ENCODE results near the gene FBXL5. TPM values are rescaled to one million over a fixed set of nuclear protein-coding genes. Genes with fewer than 3 reads are reported as not detected.

FBXL5 gene
- total RNA-seq, 2 donors from 2014 or later: 22.4 to 26.3 TPM

DNA sequence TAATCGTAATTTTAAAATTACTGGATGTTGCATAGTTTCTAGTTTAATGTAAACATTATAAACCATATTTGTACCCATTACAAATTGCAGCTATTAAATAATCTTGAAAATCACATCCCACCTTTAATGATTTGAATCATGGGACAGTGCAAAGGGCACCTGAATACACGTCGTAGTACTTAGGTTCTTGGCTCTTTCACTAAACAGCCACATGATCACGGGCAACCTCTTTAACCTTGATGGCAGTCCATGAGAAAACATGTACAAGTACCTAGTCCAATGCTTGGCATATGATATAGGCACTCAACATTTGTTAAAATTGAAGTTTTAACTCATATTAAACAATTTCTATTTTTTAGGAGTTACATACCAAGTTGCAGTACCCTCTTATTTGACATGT, 11.8 kb upstream of the FBXL5 start:
- H3K27me3 Mint-ChIP-seq: no peaks in the 10 kb centered on the region
- no peak for ATAC-seq (replicated peaks)
- H3K36me3 Mint-ChIP-seq (ENCODE audit: low read depth): no peaks in the 10 kb centered on the region
- no peaks in the 10 kb centered on the region for H3K9me3 Mint-ChIP-seq
- no peak overlapping the region for H3K27ac Mint-ChIP-seq
- no peak overlapping the region for H3K4me3 Mint-ChIP-seq
- peaks cover 5% of the 10 kb centered on the region for H3K4me1 Mint-ChIP-seq

- H3K27ac Mint-ChIP-seq: no peak overlapping the region
- ATAC-seq (replicated peaks): no peak
Measured at GRCh38 chr4:15665753-15666365, 10.7 kb upstream of the FBXL5 start.

DNA sequence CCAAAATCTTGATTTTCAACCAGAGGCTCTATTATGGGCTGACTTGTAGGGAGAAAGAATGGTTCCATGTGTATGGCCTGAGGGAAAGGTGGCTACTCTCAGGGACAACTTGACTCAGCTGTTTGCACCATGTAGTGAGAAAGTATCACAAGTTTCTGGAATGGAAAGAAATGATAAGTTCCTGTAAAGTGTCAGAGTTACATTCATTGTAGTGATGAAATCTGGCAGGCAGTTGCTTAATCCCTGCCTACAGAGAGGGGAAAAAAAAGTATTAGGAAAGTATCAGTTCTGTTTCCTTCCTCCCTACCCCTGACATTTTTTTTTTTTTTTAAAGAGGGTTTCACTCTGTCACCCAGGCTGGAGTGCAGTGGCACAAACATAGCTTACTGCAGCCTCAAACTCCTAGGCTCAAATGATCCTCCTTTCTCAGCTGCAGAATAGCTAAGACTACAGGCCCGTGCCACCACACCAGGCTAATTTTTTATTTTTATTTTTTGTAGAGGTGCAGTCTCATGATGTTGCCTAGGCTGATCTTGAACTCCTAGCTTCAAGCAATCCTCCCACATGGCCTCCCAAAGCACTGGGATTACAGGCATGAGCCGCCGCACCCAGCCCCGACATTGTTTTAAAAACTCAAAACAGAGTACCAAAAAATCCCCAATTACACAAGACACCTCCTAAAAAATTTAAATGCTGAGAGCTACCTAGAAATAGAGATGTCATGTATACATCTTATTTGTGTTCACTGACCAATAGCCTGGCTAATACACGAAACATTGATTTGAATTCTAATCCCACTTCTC, 4.8 kb upstream of the FBXL5 start:
- Mint-ChIP-seq H3K27ac (no peak overlapping the region), H3K27me3 (no peaks in the 10 kb centered on the region), H3K4me1 (peaks cover 9% of the 10 kb centered on the region), H3K9me3 (no peaks in the 10 kb centered on the region), H3K4me3 (no peak overlapping the region), H3K36me3 (ENCODE audit: low read depth) (no peaks in the 10 kb centered on the region)
- peak; percentile 20 for ATAC-seq (replicated peaks)

More at GRCh38 chr4:15665753-15666365, 10.7 kb upstream of the FBXL5 start:
- no peaks in the 10 kb centered on the region for H3K36me3 Mint-ChIP-seq (ENCODE audit: low read depth)
- no peaks in the 10 kb centered on the region for H3K27me3 Mint-ChIP-seq
- peaks cover 5% of the 10 kb centered on the region for H3K4me1 Mint-ChIP-seq
- no peaks in the 10 kb centered on the region for H3K9me3 Mint-ChIP-seq
- H3K4me3 Mint-ChIP-seq: no peak overlapping the region

GRCh38 chr4:15658781-15659180, 3.6 kb upstream of the FBXL5 start:
- Mint-ChIP-seq H3K36me3 (ENCODE audit: low read depth) (peaks cover 5% of the 10 kb centered on the region), H3K4me3 (no peak overlapping the region), H3K27me3 (no peaks in the 10 kb centered on the region), H3K4me1 (peaks cover 14% of the 10 kb centered on the region), H3K9me3 (no peaks in the 10 kb centered on the region), H3K27ac (no peak overlapping the region)
- no peak for ATAC-seq (replicated peaks)

GRCh38 chr4:15658136-15658770, 3.1 kb upstream of the FBXL5 start:
- no peak overlapping the region for H3K27ac Mint-ChIP-seq
- peaks cover 20% of the 10 kb centered on the region for H3K4me1 Mint-ChIP-seq
- peaks cover 5% of the 10 kb centered on the region for H3K36me3 Mint-ChIP-seq (ENCODE audit: low read depth)
- no peak for ATAC-seq (replicated peaks)
- H3K4me3 Mint-ChIP-seq: no peak overlapping the region
- H3K27me3 Mint-ChIP-seq: no peaks in the 10 kb centered on the region
- no peaks in the 10 kb centered on the region for H3K9me3 Mint-ChIP-seq

DNA sequence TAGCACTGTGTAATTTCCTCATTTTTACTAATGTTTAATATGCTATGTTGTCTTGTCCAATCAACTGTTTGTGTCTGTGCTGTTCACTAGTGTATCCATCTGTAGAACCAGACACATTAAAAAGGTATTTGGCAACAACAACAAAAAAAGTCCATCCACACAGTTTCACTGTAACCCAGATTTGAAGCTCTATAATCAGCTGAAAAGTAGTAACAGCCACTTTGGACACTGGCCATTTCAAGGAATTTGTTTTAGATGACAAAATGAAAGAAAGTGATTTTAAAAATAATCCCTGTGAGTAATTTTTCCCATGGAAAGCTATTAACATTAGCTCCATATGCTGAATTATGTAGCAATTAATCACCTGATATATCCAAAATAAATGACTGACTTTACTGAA, 2.2 kb upstream of the FBXL5 start:
- Mint-ChIP-seq H3K4me1 (peaks cover 20% of the 10 kb centered on the region), H3K9me3 (no peaks in the 10 kb centered on the region), H3K36me3 (ENCODE audit: low read depth) (peaks cover 5% of the 10 kb centered on the region), H3K27ac (no peak overlapping the region), H3K27me3 (no peaks in the 10 kb centered on the region), H3K4me3 (peak overlapping the region; percentile 16)
- no peak for ATAC-seq (replicated peaks)

GRCh38 chr4:15656038-15656470, 897 bp upstream of the FBXL5 start:
- no peaks in the 10 kb centered on the region for H3K27me3 Mint-ChIP-seq
- no peaks in the 10 kb centered on the region for H3K9me3 Mint-ChIP-seq
- peaks cover 28% of the 10 kb centered on the region for H3K4me1 Mint-ChIP-seq

DNA sequence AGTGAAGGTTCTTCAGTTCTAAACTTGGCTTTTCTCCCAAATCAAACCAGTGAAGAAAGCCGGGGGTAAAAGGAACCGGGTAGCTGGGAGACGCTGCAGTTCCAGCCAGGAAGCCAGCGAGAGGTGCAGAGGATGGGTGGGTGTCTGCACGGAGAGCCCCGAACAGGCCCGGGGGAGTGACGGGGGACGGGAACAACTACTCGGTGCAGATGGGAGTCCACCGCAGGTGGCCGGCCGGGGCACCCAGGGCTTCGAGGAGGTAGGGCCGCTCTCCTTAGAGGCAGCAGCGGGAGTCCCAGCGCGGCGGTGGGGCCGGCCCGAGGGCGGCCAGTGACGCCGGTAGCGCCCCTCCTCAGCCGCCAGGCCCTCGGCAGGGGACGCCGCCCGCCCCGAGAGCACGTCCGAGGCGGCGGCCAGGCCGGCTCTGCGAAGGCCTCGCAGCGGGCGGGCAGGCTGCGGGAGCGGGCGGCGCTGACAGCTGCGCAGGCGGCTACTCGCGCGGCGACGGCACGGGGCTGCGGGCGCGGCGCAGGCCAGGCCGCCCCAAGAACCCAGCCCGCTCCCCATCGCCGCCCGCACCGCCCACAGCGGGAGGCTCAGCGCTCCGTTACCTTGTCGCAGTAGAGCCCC, 449 bp downstream of the FBXL5 start:
- no peaks in the 10 kb centered on the region for H3K9me3 Mint-ChIP-seq
- peaks cover 38% of the 10 kb centered on the region for H3K4me1 Mint-ChIP-seq
- no peaks in the 10 kb centered on the region for H3K27me3 Mint-ChIP-seq
- peak overlapping the region; percentile 99 for H3K4me3 Mint-ChIP-seq
- peaks cover 5% of the 10 kb centered on the region for H3K36me3 Mint-ChIP-seq (ENCODE audit: low read depth)
- peak overlapping the region; percentile 96 for H3K27ac Mint-ChIP-seq
- peak; percentile 67 for ATAC-seq (replicated peaks)

More at GRCh38 chr4:15656038-15656470, 897 bp upstream of the FBXL5 start:
- no peak for ATAC-seq (replicated peaks)
- H3K36me3 Mint-ChIP-seq (ENCODE audit: low read depth): peaks cover 5% of the 10 kb centered on the region
- peak overlapping the region; percentile 99 for H3K4me3 Mint-ChIP-seq
- H3K27ac Mint-ChIP-seq: peak overlapping the region; percentile 96

DNA sequence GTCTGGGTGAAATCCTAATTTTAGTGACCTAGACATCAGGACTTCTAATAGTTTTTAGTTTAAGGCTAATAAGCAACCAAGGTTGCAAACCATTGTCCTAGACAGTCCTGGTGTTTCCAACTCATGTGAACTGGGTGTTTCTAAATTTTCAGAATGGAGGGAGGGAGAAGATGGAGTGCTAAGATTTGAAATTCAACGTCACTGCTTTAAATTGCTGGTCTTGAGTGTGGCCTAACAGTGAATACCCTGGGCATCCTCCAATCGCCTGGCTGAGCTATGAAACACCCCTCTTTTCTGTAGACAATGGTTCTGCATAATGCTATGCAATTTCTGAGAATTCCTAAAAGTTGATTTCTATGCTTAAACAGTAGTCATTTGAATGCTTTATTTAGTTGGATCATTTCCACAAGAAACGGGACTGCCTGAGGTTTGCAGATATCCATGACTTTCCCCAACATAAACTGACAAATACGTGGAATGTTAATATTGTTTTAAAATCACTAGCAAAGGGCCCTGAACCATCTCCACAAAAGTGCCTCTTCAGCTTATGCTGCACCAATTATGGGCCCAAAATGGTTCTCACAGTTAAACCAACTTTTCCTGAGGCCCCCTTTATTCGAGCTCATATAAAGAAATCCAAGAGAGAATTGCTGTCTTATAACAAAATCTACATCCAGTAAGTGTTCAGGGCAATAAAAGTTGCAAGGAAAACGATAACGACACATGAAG, 1.1 kb downstream of the FBXL5 start:
- peaks cover 35% of the 10 kb centered on the region for H3K4me1 Mint-ChIP-seq
- H3K27ac Mint-ChIP-seq: peak overlapping the region; percentile 96
- peak overlapping the region; percentile 99 for H3K4me3 Mint-ChIP-seq
- no peak for ATAC-seq (replicated peaks)
- H3K27me3 Mint-ChIP-seq: no peaks in the 10 kb centered on the region
- H3K9me3 Mint-ChIP-seq: no peaks in the 10 kb centered on the region
- H3K36me3 Mint-ChIP-seq (ENCODE audit: low read depth): peaks cover 5% of the 10 kb centered on the region

GRCh38 chr4:15653420-15653819, 1.7 kb downstream of the FBXL5 start:
- peaks cover 38% of the 10 kb centered on the region for H3K4me1 Mint-ChIP-seq

GRCh38 chr4:15652841-15653240, 2.3 kb downstream of the FBXL5 start:
- peak overlapping the region; percentile 99 for H3K4me3 Mint-ChIP-seq
- peaks cover 40% of the 10 kb centered on the region for H3K4me1 Mint-ChIP-seq
- H3K9me3 Mint-ChIP-seq: no peaks in the 10 kb centered on the region
- no peaks in the 10 kb centered on the region for H3K27me3 Mint-ChIP-seq
- ATAC-seq (replicated peaks): no peak
- no peak overlapping the region for H3K27ac Mint-ChIP-seq
- H3K36me3 Mint-ChIP-seq (ENCODE audit: low read depth): peaks cover 5% of the 10 kb centered on the region

More at GRCh38 chr4:15653420-15653819, 1.7 kb downstream of the FBXL5 start:
- Mint-ChIP-seq H3K4me3 (peak overlapping the region; percentile 99), H3K9me3 (no peaks in the 10 kb centered on the region), H3K36me3 (ENCODE audit: low read depth) (peaks cover 5% of the 10 kb centered on the region), H3K27ac (peak overlapping the region; percentile 79), H3K27me3 (no peaks in the 10 kb centered on the region)
- no peak for ATAC-seq (replicated peaks)

DNA sequence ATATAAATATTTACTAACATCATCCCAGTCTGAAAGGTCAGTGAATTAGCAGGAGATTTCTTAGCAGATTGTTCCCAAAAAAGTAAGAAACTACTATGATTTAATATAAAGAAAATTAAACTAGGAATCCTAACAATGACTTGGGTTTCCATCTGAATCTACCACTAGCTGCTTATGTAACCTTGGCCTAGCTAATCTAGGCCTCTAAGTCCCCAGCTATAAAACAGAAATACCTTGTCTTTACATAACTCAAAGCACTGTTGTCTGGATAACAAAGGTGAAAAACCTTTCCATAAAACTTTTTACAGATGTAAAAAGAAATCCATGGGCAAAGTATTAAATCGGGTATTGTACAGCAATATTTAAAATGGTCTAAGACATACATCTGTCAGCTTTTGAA, 3.0 kb downstream of the FBXL5 start:
- H3K27me3 Mint-ChIP-seq: no peaks in the 10 kb centered on the region
- H3K27ac Mint-ChIP-seq: peak overlapping the region; percentile 23
- peaks cover 40% of the 10 kb centered on the region for H3K4me1 Mint-ChIP-seq
- peak overlapping the region; percentile 99 for H3K4me3 Mint-ChIP-seq
- no peaks in the 10 kb centered on the region for H3K9me3 Mint-ChIP-seq
- H3K36me3 Mint-ChIP-seq (ENCODE audit: low read depth): peaks cover 5% of the 10 kb centered on the region
- ATAC-seq (replicated peaks): no peak

GRCh38 chr4:15651676-15652075, 3.5 kb downstream of the FBXL5 start:
- H3K4me3 Mint-ChIP-seq: peak overlapping the region; percentile 99
- no peaks in the 10 kb centered on the region for H3K9me3 Mint-ChIP-seq
- H3K36me3 Mint-ChIP-seq (ENCODE audit: low read depth): peaks cover 5% of the 10 kb centered on the region
- peaks cover 40% of the 10 kb centered on the region for H3K4me1 Mint-ChIP-seq
- H3K27ac Mint-ChIP-seq: peak overlapping the region; percentile 23
- no peaks in the 10 kb centered on the region for H3K27me3 Mint-ChIP-seq
- no peak for ATAC-seq (replicated peaks)
